ENCODE results near the gene PPP3R1. TPM values are rescaled to one million over a fixed set of nuclear protein-coding genes. Genes with fewer than 3 reads are reported as not detected.
"Not testable (repeated sequence)": the region's sequence is repeated elsewhere in the genome, so short reads cannot be mapped to it uniquely, and the experiment has no call there.

The PPP3R1 gene
- total RNA-seq, 1 experiment from 2014 or later, result 83.8 TPM

- ChIA-PET POLR2A (ENCODE audit: low non-redundant PET) (no interaction called here), CTCF (no interaction called here)
- intact Hi-C loops (cut with micrococcal nuclease; ENCODE audit: unreplicated experiment), result no loop called here
Observed at GRCh38 chr2:68177541-68177940, 74.8 kb downstream of the PPP3R1 start.

DNA sequence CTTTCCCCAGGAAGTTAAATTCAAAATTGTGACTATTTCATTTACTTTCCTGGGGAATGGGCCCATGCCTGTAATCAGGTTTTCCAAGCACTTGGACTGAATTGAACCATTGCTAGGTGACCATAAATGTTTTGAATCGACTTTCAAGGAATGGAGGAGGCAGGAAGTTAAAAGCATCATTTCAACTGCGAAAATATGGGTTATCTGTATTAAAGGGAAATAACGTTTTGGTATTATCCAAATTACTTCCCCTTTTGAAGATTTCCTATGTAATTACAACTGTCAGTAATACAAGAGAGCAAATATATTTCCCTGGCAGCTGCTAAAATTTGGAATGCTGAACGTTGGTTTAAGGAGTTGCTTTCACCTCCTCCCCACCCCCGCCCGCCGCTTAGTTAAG is 75.7 kb downstream of the PPP3R1 start:
- BruUV-seq (replicated peaks), result no TSS peak
- DNase-seq (ENCODE audit: low spot score), result no peak
- Histone ChIP-seq H3K9me3 (ENCODE audit: low read depth, low read length, poor library complexity, severe bottlenecking) (no peaks in the 10 kb centered on the region), H3K4me1 (ENCODE audit: insufficient read depth, low read length, poor library complexity, severe bottlenecking) (no peaks in the 10 kb centered on the region), H3K27me3 (replicated peaks; ENCODE audit: insufficient read depth, low read depth, low read length, poor library complexity) (no peaks in the 10 kb centered on the region), H3K4me3 (ENCODE audit: low read depth, low read length, poor library complexity, severe bottlenecking) (no peak overlapping the region), H3K27ac (ENCODE audit: low read depth, low read length, poor library complexity, severe bottlenecking) (no peak overlapping the region), H3K36me3 (ENCODE audit: insufficient read depth, low read length, poor library complexity, severe bottlenecking) (peaks cover 31% of the 10 kb centered on the region)
- ChIA-PET CTCF (no interaction called here), POLR2A (ENCODE audit: low non-redundant PET) (no interaction called here)
- intact Hi-C loops (cut with micrococcal nuclease; ENCODE audit: unreplicated experiment), result no loop called here
- TF ChIP-seq, protein P1, sequence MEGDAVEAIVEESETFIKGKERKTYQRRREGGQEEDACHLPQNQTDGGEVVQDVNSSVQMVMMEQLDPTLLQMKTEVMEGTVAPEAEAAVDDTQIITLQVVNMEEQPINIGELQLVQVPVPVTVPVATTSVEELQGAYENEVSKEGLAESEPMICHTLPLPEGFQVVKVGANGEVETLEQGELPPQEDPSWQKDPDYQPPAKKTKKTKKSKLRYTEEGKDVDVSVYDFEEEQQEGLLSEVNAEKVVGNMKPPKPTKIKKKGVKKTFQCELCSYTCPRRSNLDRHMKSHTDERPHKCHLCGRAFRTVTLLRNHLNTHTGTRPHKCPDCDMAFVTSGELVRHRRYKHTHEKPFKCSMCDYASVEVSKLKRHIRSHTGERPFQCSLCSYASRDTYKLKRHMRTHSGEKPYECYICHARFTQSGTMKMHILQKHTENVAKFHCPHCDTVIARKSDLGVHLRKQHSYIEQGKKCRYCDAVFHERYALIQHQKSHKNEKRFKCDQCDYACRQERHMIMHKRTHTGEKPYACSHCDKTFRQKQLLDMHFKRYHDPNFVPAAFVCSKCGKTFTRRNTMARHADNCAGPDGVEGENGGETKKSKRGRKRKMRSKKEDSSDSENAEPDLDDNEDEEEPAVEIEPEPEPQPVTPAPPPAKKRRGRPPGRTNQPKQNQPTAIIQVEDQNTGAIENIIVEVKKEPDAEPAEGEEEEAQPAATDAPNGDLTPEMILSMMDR (conservative IDR thresholded peaks at IDR 0.05; ENCODE audit: low read depth, low read length), result no peak
- no peak for TF ChIP-seq EZH2 (IDR thresholded peaks at IDR 0.05; ENCODE audit: borderline replicate concordance, low read depth, low read length, poor library complexity, severe bottlenecking)

More at GRCh38 chr2:68177541-68177940, 74.8 kb downstream of the PPP3R1 start:
- no peaks in the 10 kb centered on the region for H3K27me3 ChIP-seq (replicated peaks; ENCODE audit: insufficient read depth, low read depth, low read length, poor library complexity)
- no TSS peak for BruUV-seq (replicated peaks)
- no peak overlapping the region for H3K4me3 ChIP-seq (ENCODE audit: low read depth, low read length, poor library complexity, severe bottlenecking)
- no peaks in the 10 kb centered on the region for H3K9me3 ChIP-seq (ENCODE audit: low read depth, low read length, poor library complexity, severe bottlenecking)
- peaks cover 31% of the 10 kb centered on the region for H3K36me3 ChIP-seq (ENCODE audit: insufficient read depth, low read length, poor library complexity, severe bottlenecking)
- H3K4me1 ChIP-seq (ENCODE audit: insufficient read depth, low read length, poor library complexity, severe bottlenecking), result no peaks in the 10 kb centered on the region
- DNase-seq (ENCODE audit: low spot score), result no peak
- no peak for TF ChIP-seq EZH2 (IDR thresholded peaks at IDR 0.05; ENCODE audit: borderline replicate concordance, low read depth, low read length, poor library complexity, severe bottlenecking)
- TF ChIP-seq, protein P1 (conservative IDR thresholded peaks at IDR 0.05; ENCODE audit: low read depth, low read length), result no peak
- no peak overlapping the region for H3K27ac ChIP-seq (ENCODE audit: low read depth, low read length, poor library complexity, severe bottlenecking)

DNA sequence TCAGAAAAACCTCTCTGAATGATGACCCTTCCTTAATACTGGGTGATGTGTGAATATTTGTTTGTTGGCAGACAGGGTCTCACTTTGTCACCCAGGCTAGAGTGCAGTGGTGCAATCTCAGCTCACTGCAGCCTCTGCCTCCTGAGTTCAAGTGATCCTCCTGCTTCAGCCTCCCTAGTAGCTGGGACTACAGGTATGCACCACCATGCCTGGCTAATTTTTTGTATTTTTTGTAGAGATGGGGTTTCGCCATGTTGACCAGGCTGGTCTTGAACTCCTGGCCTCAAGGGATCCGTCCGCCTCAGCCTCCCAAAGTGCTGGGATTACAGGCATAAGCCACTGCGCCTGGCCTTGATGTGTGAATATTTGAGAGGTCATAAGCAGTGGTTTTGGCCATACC is 77.1 kb downstream of the PPP3R1 start:
- H3K27me3 ChIP-seq (replicated peaks; ENCODE audit: insufficient read depth, low read depth, low read length, poor library complexity); CTCF ChIA-PET; DNase-seq (ENCODE audit: low spot score); H3K4me3 ChIP-seq (ENCODE audit: low read depth, low read length, poor library complexity, severe bottlenecking); intact Hi-C loops (cut with micrococcal nuclease; ENCODE audit: unreplicated experiment); POLR2A ChIA-PET (ENCODE audit: low non-redundant PET); H3K4me1 ChIP-seq (ENCODE audit: insufficient read depth, low read length, poor library complexity, severe bottlenecking); H3K9me3 ChIP-seq (ENCODE audit: low read depth, low read length, poor library complexity, severe bottlenecking); H3K27ac ChIP-seq (ENCODE audit: low read depth, low read length, poor library complexity, severe bottlenecking): not testable (repeated sequence)
- peaks cover 31% of the 10 kb centered on the region for H3K36me3 ChIP-seq (ENCODE audit: insufficient read depth, low read length, poor library complexity, severe bottlenecking)
- BruUV-seq (replicated peaks), result TSS peak; percentile 51

GRCh38 chr2:68172990-68173700 is 79.2 kb downstream of the PPP3R1 start:
- intact Hi-C loops (cut with micrococcal nuclease; ENCODE audit: unreplicated experiment), result no loop called here
- no peaks in the 10 kb centered on the region for H3K4me1 ChIP-seq (ENCODE audit: insufficient read depth, low read length, poor library complexity, severe bottlenecking)
- TF ChIP-seq EZH2 (IDR thresholded peaks at IDR 0.05; ENCODE audit: borderline replicate concordance, low read depth, low read length, poor library complexity, severe bottlenecking), result no peak
- TF ChIP-seq, protein P1 (conservative IDR thresholded peaks at IDR 0.05; ENCODE audit: low read depth, low read length), result no peak
- no peak overlapping the region for H3K27ac ChIP-seq (ENCODE audit: low read depth, low read length, poor library complexity, severe bottlenecking)
- H3K4me3 ChIP-seq (ENCODE audit: low read depth, low read length, poor library complexity, severe bottlenecking), result no peak overlapping the region
- ChIA-PET CTCF (no interaction called here), POLR2A (ENCODE audit: low non-redundant PET) (no interaction called here)
- H3K27me3 ChIP-seq (replicated peaks; ENCODE audit: insufficient read depth, low read depth, low read length, poor library complexity), result no peaks in the 10 kb centered on the region
- BruUV-seq (replicated peaks), result no TSS peak
- H3K36me3 ChIP-seq (ENCODE audit: insufficient read depth, low read length, poor library complexity, severe bottlenecking), result peaks cover 18% of the 10 kb centered on the region
- no peaks in the 10 kb centered on the region for H3K9me3 ChIP-seq (ENCODE audit: low read depth, low read length, poor library complexity, severe bottlenecking)
- no peak for DNase-seq (ENCODE audit: low spot score)
